GM18519 (cell line): ENCODE results near the gene DSCAM.
"Not testable (repeated sequence)": the region's sequence is repeated elsewhere in the genome, so short reads cannot be mapped to it uniquely, and the experiment has no call there.

Experiments used
- ATAC-seq: cut with Tn5 transposase; IDR thresholded peaks from one replicate; pipeline ENCODE4 v1.9.1; 2021; ENCODE audit warnings: mild to moderate bottlenecking, moderate library complexity; ENCODE audit not compliant: unreplicated experiment, low FRiP score

Gene DSCAM

GRCh38 chr21:40846587-40847411 is at the start of gene DSCAM:
Gene DSCAM (minus strand): TSS chr21:40847158. CDS start chr21:40846661, 497 bp downstream.
- no peak for ATAC-seq

- not testable (repeated sequence) for ATAC-seq
Observed at GRCh38 chr21:40895697-40896096, 48.7 kb upstream of the DSCAM start.

GRCh38 chr21:40886931-40887330 is 40.0 kb upstream of the DSCAM start:
- ATAC-seq, result no peak

- no peak for ATAC-seq
Observed at GRCh38 chr21:40886006-40886405, 39.0 kb upstream of the DSCAM start.

GRCh38 chr21:40882192-40882915 is 35.4 kb upstream of the DSCAM start:
- no peak for ATAC-seq

- ATAC-seq, result no peak
Observed at GRCh38 chr21:40881767-40882166, 34.8 kb upstream of the DSCAM start.

- no peak for ATAC-seq
Observed at GRCh38 chr21:40871099-40871498, 24.1 kb upstream of the DSCAM start.

- no peak for ATAC-seq
Observed at GRCh38 chr21:40863839-40864238, 16.9 kb upstream of the DSCAM start.

- ATAC-seq, result no peak
Observed at GRCh38 chr21:40858517-40858916, 11.6 kb upstream of the DSCAM start.

GRCh38 chr21:40853956-40854688 is 7.2 kb upstream of the DSCAM start:
- no peak for ATAC-seq

GRCh38 chr21:40852563-40852962 is 5.6 kb upstream of the DSCAM start:
- ATAC-seq, result no peak

- ATAC-seq, result no peak
Observed at GRCh38 chr21:40851749-40852148, 4.8 kb upstream of the DSCAM start.

GRCh38 chr21:40850071-40850470 is 3.1 kb upstream of the DSCAM start:
- no peak for ATAC-seq

GRCh38 chr21:40847951-40848350 is 993 bp upstream of the DSCAM start:
- ATAC-seq, result no peak

- ATAC-seq, result no peak
Observed at GRCh38 chr21:40846103-40846502, 855 bp downstream of the DSCAM start.

- ATAC-seq, result no peak
Observed at GRCh38 chr21:40845441-40845995, 1.4 kb downstream of the DSCAM start.

GRCh38 chr21:40844935-40845334 is 2.0 kb downstream of the DSCAM start:
- ATAC-seq, result no peak

GRCh38 chr21:40842197-40842552 is 4.8 kb downstream of the DSCAM start:
- ATAC-seq, result no peak

GRCh38 chr21:40841524-40842196 is 5.3 kb downstream of the DSCAM start:
- no peak for ATAC-seq

GRCh38 chr21:40840401-40841125 is 6.4 kb downstream of the DSCAM start:
- ATAC-seq, result no peak
